SK-N-MC (cell line): ENCODE measurements around the gene TACC3.

Experiments used
- EZH2 ChIP-seq: fragments of 200-600 bp; sonication (generic); IDR thresholded peaks from one replicate; pipeline ENCODE4 v1.6.1; 2017; ENCODE audit warnings: antibody characterized with exemption
- POLR2AphosphoS5 ChIP-seq: IDR thresholded peaks from 2 replicates; pipeline ENCODE4 v1.6.1; 2012; ENCODE audit warnings: mild to moderate bottlenecking, low read depth, low read length, borderline replicate concordance

- TF ChIP-seq EZH2: no peak
- TF ChIP-seq POLR2AphosphoS5: no peak
Measured at GRCh38 chr4:1686440-1687036, 34.8 kb upstream of the TACC3 start.
